PC-9 (cell line): ENCODE results near the gene RPL27. TPM values are rescaled to one million over a fixed set of nuclear protein-coding genes. Genes with fewer than 3 reads are reported as not detected.
"Not testable (repeated sequence)": the region's sequence is repeated elsewhere in the genome, so short reads cannot be mapped to it uniquely, and the experiment has no call there.

ENCODE experiments used
- BruUV-seq: library from RNA; stranded (reverse); fragments of 400-500 nt; replicated peaks from 2 replicates; lab custom pipeline; 2021; lab: Mats Ljungman, UMichigan
- CTCF ChIA-PET: fragments of 300-600 bp; sonication (Branson Sonifier 250); formaldehyde crosslinking; loops from one replicate; lab custom pipeline; 2022; ENCODE audit warnings: antibody characterized with exemption; lab: Charles Lee
- POLR2A ChIA-PET: fragments of 300-600 bp; sonication (Branson Sonifier 250); formaldehyde crosslinking; loops from one replicate; lab custom pipeline; 2022; ENCODE audit warnings: antibody characterized with exemption; ENCODE audit not compliant: unreplicated experiment; lab: Charles Lee
- DNase-seq, 2 experiments: peaks; one replicate each; pipeline versions ENCODE4 v3.0.0 to v3.0.0-alpha.2; 2015 to 2022; ENCODE audit warnings: mixed read lengths in 1 of 2
- H2AFZ ChIP-seq: fragments of 200-600 bp; sonication (generic); 2 replicates; pipeline ENCODE4 v1.8.1; 2017; ENCODE audit warnings: antibody characterized with exemption
- H3F3A ChIP-seq: fragments of 200-600 bp; sonication (generic); 2 replicates; pipeline ENCODE4 v1.8.1; 2017; ENCODE audit warnings: antibody characterized with exemption, mild to moderate bottlenecking, low read depth; ENCODE audit not compliant: insufficient read depth
- H3K27ac ChIP-seq: fragments of 200-600 bp; sonication (generic); 2 replicates; pipeline ENCODE4 v1.6.1; 2016; ENCODE audit warnings: mixed run types
- H3K27me3 ChIP-seq: fragments of 200-600 bp; sonication (generic); 2 replicates; pipeline ENCODE4 v1.6.1; 2016; ENCODE audit warnings: low read depth, mixed run types; ENCODE audit not compliant: insufficient read depth
- H3K36me3 ChIP-seq: fragments of 200-600 bp; sonication (generic); 2 replicates; pipeline ENCODE4 v1.6.1; 2016; ENCODE audit warnings: low read depth, mixed run types
- H3K4me1 ChIP-seq: fragments of 200-600 bp; sonication (generic); replicated peaks from 2 replicates; pipeline ENCODE4 v1.6.1; 2016; ENCODE audit warnings: mixed run types; ENCODE audit not compliant: insufficient read depth
- H3K4me2 ChIP-seq: fragments of 200-600 bp; sonication (generic); 2 replicates; pipeline ENCODE4 v1.6.1; 2017; ENCODE audit warnings: mixed run types
- H3K4me3 ChIP-seq: fragments of 200-600 bp; sonication (generic); 2 replicates; pipeline ENCODE4 v1.6.1; 2016; ENCODE audit warnings: mixed run types
- H3K79me2 ChIP-seq: fragments of 200-600 bp; sonication (generic); 2 replicates; pipeline ENCODE4 v1.6.1; 2017; ENCODE audit warnings: low read depth, mixed run types
- H3K9me2 ChIP-seq: fragments of 200-600 bp; sonication (generic); 2 replicates; pipeline ENCODE4 v1.8.1; 2017; ENCODE audit warnings: mild to moderate bottlenecking; ENCODE audit not compliant: insufficient read depth
- H3K9me3 ChIP-seq: fragments of 200-600 bp; sonication (generic); 2 replicates; pipeline ENCODE4 v1.8.1; 2016; ENCODE audit warnings: low read depth; ENCODE audit not compliant: insufficient read depth
- H4K20me1 ChIP-seq: fragments of 200-600 bp; sonication (generic); 2 replicates; pipeline ENCODE4 v1.8.1; 2017; ENCODE audit not compliant: insufficient read depth
- CTCF ChIP-seq: fragments of 200-600 bp; sonication (generic); conservative IDR thresholded peaks from 2 replicates; pipeline ENCODE4 v1.6.1; 2017; ENCODE audit warnings: mixed run types, antibody characterized with exemption, mild to moderate bottlenecking, moderate library complexity
- EZH2 ChIP-seq: fragments of 200-600 bp; sonication (generic); IDR thresholded peaks from 2 replicates; pipeline ENCODE4 v1.8.0; 2017; ENCODE audit warnings: antibody characterized with exemption, low read depth
- intact Hi-C: fragments of 100-400 bp; cut with micrococcal nuclease; formaldehyde crosslinking; loops from one replicate; pipeline ENCODE4 v1.10.0; 2022; ENCODE audit not compliant: unreplicated experiment
- total RNA-seq: library from RNA; stranded (reverse); gene quantifications from 2 replicates; pipeline ENCODE4 v1.2.3, GENCODE V29; 2021

RPL27 gene
- total RNA-seq, 1 experiment from 2014 or later: 950 TPM

DNA sequence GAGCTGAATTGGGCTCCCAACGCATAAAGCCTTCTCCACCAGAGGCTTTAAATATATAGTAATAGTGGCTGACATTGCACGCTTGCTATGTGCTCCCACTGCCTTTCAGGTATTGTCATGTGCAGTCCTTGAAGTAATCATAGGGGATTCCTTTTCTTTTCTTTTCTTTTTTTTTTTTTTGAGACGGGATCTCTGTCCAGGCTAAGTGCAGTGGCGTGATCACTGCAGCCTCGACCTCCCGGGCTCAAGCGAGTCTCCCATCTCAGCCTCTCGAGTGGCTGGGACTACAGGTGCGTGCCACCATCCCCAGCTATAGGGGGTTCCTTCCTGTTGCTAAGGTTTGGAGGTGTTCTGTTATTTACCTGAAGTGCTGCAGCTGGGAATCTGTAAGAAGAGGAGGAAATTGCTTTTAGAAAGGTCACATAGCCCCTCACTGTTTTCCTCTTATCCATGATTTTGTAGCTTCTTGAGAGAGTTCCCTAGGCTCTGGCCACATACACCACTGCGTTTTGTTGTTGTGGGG lies 845 bp downstream of the RPL27 start:
- POLR2A ChIA-PET: interaction anchor here (0.7 to 1.2 kb wide), 2 partner anchors 12 to 34 kb away, joined by 3 to 8 read pairs; no protein-coding TSS in a partner anchor
- no peak for DNase-seq
- H3F3A ChIP-seq: peaks cover 65% of the 10 kb centered on the region

GRCh38 chr17:43000894-43001293 lies 2.7 kb downstream of the RPL27 start:
- peaks cover 83% of the 10 kb centered on the region for H3F3A ChIP-seq
- H3K4me3 ChIP-seq, CTCF ChIA-PET, H3K9me2 ChIP-seq, DNase-seq, H3K9me3 ChIP-seq, BruUV-seq, intact Hi-C loops, H2AFZ ChIP-seq, H3K27me3 ChIP-seq: not testable (repeated sequence)
- peaks cover 50% of the 10 kb centered on the region for H3K36me3 ChIP-seq
- H3K4me1 ChIP-seq: peaks cover 33% of the 10 kb centered on the region
- H3K4me2 ChIP-seq: 0 out of 2 replicates have a peak overlapping the region, but pooled peaks have one; percentile 30
- H3K79me2 ChIP-seq: peaks cover 34% of the 10 kb centered on the region
- POLR2A ChIA-PET: interaction anchor here (0.7 to 0.9 kb wide), 2 partner anchors 234 to 569 kb away, joined by 4 to 5 read pairs; no protein-coding TSS in a partner anchor
- H4K20me1 ChIP-seq: peaks cover 25% of the 10 kb centered on the region
- peak overlapping the region; percentile 21; the same call in 1 of the 2 replicates for H3K27ac ChIP-seq

More for the DNA sequence above, 845 bp downstream of the RPL27 start:
- Histone ChIP-seq H2AFZ (peak overlapping the region; percentile 62; the same call in 1 of the 2 replicates), H3K27ac (peak overlapping the region; percentile 97), H3K4me1 (peaks cover 33% of the 10 kb centered on the region), H4K20me1 (peaks cover 25% of the 10 kb centered on the region), H3K9me3 (no peaks in the 10 kb centered on the region), H3K4me3 (peak overlapping the region; percentile 91), H3K27me3 (no peaks in the 10 kb centered on the region), H3K9me2 (no peaks in the 10 kb centered on the region), H3K4me2 (peak overlapping the region; percentile 100), H3K36me3 (peaks cover 44% of the 10 kb centered on the region), H3K79me2 (peaks cover 34% of the 10 kb centered on the region)
- TF ChIP-seq CTCF (no peak), EZH2 (no peak)
- CTCF ChIA-PET: no interaction called here
- intact Hi-C loops: no loop called here
- BruUV-seq: no TSS peak

GRCh38 chr17:43003542-43004172 lies 5.4 kb downstream of the RPL27 start:
- H3K9me2 ChIP-seq: no peaks in the 10 kb centered on the region
- peaks cover 25% of the 10 kb centered on the region for H4K20me1 ChIP-seq
- H3K4me2 ChIP-seq: no peak overlapping the region
- no peak overlapping the region for H2AFZ ChIP-seq
- no peak overlapping the region for H3K4me3 ChIP-seq
- H3K27ac ChIP-seq: peak overlapping the region; percentile 48
- peaks cover 30% of the 10 kb centered on the region for H3K79me2 ChIP-seq
- H3K4me1 ChIP-seq: peaks cover 34% of the 10 kb centered on the region
- peaks cover 85% of the 10 kb centered on the region for H3F3A ChIP-seq
- intact Hi-C loops: no loop called here
- no peaks in the 10 kb centered on the region for H3K27me3 ChIP-seq
- H3K9me3 ChIP-seq: no peaks in the 10 kb centered on the region
- H3K36me3 ChIP-seq: peaks cover 49% of the 10 kb centered on the region
- ChIA-PET POLR2A (interaction anchor here (0.7 kb wide), 1 partner anchor 673 kb away, joined by 6 read pairs; no protein-coding TSS in a partner anchor), CTCF (no interaction called here)
- peak; percentile 46 to 77 for DNase-seq
- no TSS peak for BruUV-seq
- no peak for TF ChIP-seq EZH2
- TF ChIP-seq CTCF: no peak
